Neural cell (in vitro differentiated cells): ENCODE results near the gene CLPSL2.

Experiments
- CTCF ChIP-seq: fragments of 450-650 bp; IDR thresholded peaks from 2 replicates; pipeline ENCODE4 v1.5.1; 2014; ENCODE audit warnings: antibody characterized with exemption, mild to moderate bottlenecking, moderate library complexity; ENCODE audit not compliant: poor library complexity, severe bottlenecking
- EP300 ChIP-seq: fragments of 450-650 bp; conservative IDR thresholded peaks from 2 replicates; pipeline ENCODE4 v1.6.1; 2014; ENCODE audit warnings: antibody characterized with exemption, mild to moderate bottlenecking, moderate library complexity; ENCODE audit not compliant: poor library complexity, severe bottlenecking
- EZH2 ChIP-seq: fragments of 200-600, 300-800 bp; shearing (Covaris generic), sonication (generic); IDR thresholded peaks from 2 replicates; pipeline ENCODE4 v1.6.1; 2014; ENCODE audit warnings: antibody characterized with exemption, low read length, borderline replicate concordance, mild to moderate bottlenecking; ENCODE audit not compliant: insufficient read depth, poor library complexity, severe bottlenecking
- POLR2AphosphoS5 ChIP-seq: IDR thresholded peaks from 2 replicates; pipeline ENCODE4 v1.6.1; 2012
- RAD21 ChIP-seq: fragments of 450-650 bp; conservative IDR thresholded peaks from 2 replicates; pipeline ENCODE4 v1.6.1; 2014; ENCODE audit warnings: antibody characterized with exemption, mild to moderate bottlenecking, moderate library complexity

GRCh38 chr6:35790683-35791082 lies 14.3 kb downstream of the CLPSL2 start:
- TF ChIP-seq EZH2 (no peak), CTCF (no peak), EP300 (no peak), POLR2AphosphoS5 (no peak), RAD21 (no peak)
